H1 (cell line): Measurements from ENCODE around the gene SNRPA1. TPM values are rescaled to one million over a fixed set of nuclear protein-coding genes. Genes with fewer than 3 reads are reported as not detected.

Experiments
- CTCF ChIA-PET: fragments of 300-600 bp; sonication (Branson Sonifier 250); formaldehyde crosslinking; loops from one replicate; lab custom pipeline; 2021; ENCODE audit not compliant: partially characterized antibody; lab: Charles Lee
- POLR2A ChIA-PET: fragments of 300-600 bp; sonication (Branson Sonifier 250); formaldehyde crosslinking; loops from one replicate; lab custom pipeline; 2021; ENCODE audit warnings: inconsistent platforms; ENCODE audit not compliant: partially characterized antibody; lab: Charles Lee
- DNase-seq, 2 experiments: peaks; one replicate each; pipeline versions ENCODE4 v3.0.0 to v3.0.0-alpha.2; 2010 to 2022; ENCODE audit warnings: low spot score in 2 of 2, low read depth in 1 of 2, mixed read lengths in 1 of 2
- FAIRE-seq: peaks from 2 replicates; lab custom pipeline; 2011; peaks lifted over from hg19 to GRCh38; lab: Jason Lieb, UNC
- H2AFZ ChIP-seq: 2 replicates; pipeline ENCODE4 v1.8.1; 2012; ENCODE audit warnings: low read length, inconsistent platforms
- H2AK5ac ChIP-seq: 2 replicates; pipeline ENCODE4 v1.6.1; 2013; ENCODE audit warnings: low read depth, low read length
- H2BK120ac ChIP-seq: replicated peaks from 2 replicates; pipeline ENCODE3; 2013; ENCODE audit warnings: low read depth, low read length, inconsistent platforms
- H2BK12ac ChIP-seq: 2 replicates; pipeline ENCODE4 v1.6.1; 2013; ENCODE audit warnings: low read depth, low read length
- H2BK15ac ChIP-seq: 2 replicates; pipeline ENCODE4 v1.6.1; 2013; ENCODE audit warnings: low read length
- H2BK20ac ChIP-seq: 2 replicates; pipeline ENCODE4 v1.6.1; 2013; ENCODE audit warnings: low read length
- H2BK5ac ChIP-seq: 2 replicates; pipeline ENCODE4 v1.6.1; 2013; ENCODE audit warnings: low read depth, low read length
- H3K14ac ChIP-seq: 2 replicates; pipeline ENCODE4 v1.6.1; 2013; ENCODE audit warnings: inconsistent platforms; ENCODE audit not compliant: insufficient read length
- H3K18ac ChIP-seq: 2 replicates; pipeline ENCODE4 v1.6.1; 2013; ENCODE audit warnings: low read length; ENCODE audit errors: extremely low read depth
- H3K23ac ChIP-seq: 2 replicates; pipeline ENCODE4 v1.6.1; 2013; ENCODE audit warnings: inconsistent platforms; ENCODE audit not compliant: insufficient read length
- H3K23me2 ChIP-seq: 2 replicates; pipeline ENCODE4 v1.6.1; 2013; ENCODE audit warnings: low read depth, low read length
- H3K27ac ChIP-seq: 2 replicates; pipeline ENCODE4 v1.6.1; 2011; ENCODE audit warnings: low read depth, low read length, inconsistent platforms
- H3K27me3 ChIP-seq, 4 experiments: replicated peaks in 1 of 4; 1 replicate in 1 of 4; 2 replicates in 3 of 4; pipeline versions ENCODE4 v1.6.1 to v1.8.1; 2011 to 2013; ENCODE audit warnings: low read length in 3 of 4, mild to moderate bottlenecking in 3 of 4, inconsistent platforms in 2 of 4, mixed read lengths in 2 of 4, moderate library complexity in 1 of 4; ENCODE audit not compliant: control insufficient read depth in 3 of 4, insufficient read depth in 3 of 4; ENCODE audit errors: extremely low read depth in 1 of 4
- H3K36me3 ChIP-seq, 4 experiments: 2 replicates each; pipeline versions ENCODE4 v1.6.1 to v1.8.1; 2011 to 2013; ENCODE audit warnings: mild to moderate bottlenecking in 4 of 4, low read length in 3 of 4, moderate library complexity in 2 of 4, control low read depth in 1 of 4, inconsistent platforms in 1 of 4; ENCODE audit not compliant: insufficient read depth in 4 of 4, control insufficient read depth in 2 of 4
- H3K4ac ChIP-seq: replicated peaks from 2 replicates; pipeline ENCODE3; 2013; ENCODE audit warnings: low read length, low read depth, mixed read lengths, inconsistent platforms; ENCODE audit not compliant: insufficient read length
- H3K4me1 ChIP-seq, 4 experiments: replicated peaks in 1 of 4; 1 replicate in 1 of 4; 2 replicates in 3 of 4; pipeline versions ENCODE4 v1.6.1 to v1.8.1; 2011 to 2013; ENCODE audit warnings: low read length in 3 of 4, inconsistent platforms in 2 of 4, mixed read lengths in 1 of 4; ENCODE audit not compliant: insufficient read depth in 4 of 4, control insufficient read depth in 3 of 4
- H3K4me2 ChIP-seq, 2 experiments: 2 replicates each; pipeline versions ENCODE4 v1.6.1 to v1.8.1; 2011 to 2013; ENCODE audit warnings: low read depth in 2 of 2, low read length in 2 of 2, control low read depth in 1 of 2, inconsistent platforms in 1 of 2, mild to moderate bottlenecking in 1 of 2; ENCODE audit not compliant: insufficient read depth in 1 of 2
- H3K4me3 ChIP-seq, 4 experiments: fragments of 200-600, 300-600 bp in 1 of 4; sonication (generic), shearing (Covaris generic), sonication (Bioruptor Twin) in 1 of 4; 2 replicates each; pipeline versions ENCODE4 v1.5.1 to v1.8.1; 2011 to 2016; ENCODE audit warnings: low read length in 4 of 4, low read depth in 3 of 4, control low read depth in 2 of 4, inconsistent platforms in 2 of 4, mild to moderate bottlenecking in 2 of 4, mixed read lengths in 1 of 4, moderate library complexity in 1 of 4; ENCODE audit not compliant: insufficient read depth in 2 of 4; ENCODE audit errors: extremely low read depth in 1 of 4
- H3K56ac ChIP-seq: replicated peaks from 2 replicates; pipeline ENCODE3; 2013; ENCODE audit warnings: low read depth, mild to moderate bottlenecking, mixed read lengths, low read length, inconsistent platforms; ENCODE audit not compliant: insufficient read length
- H3K79me1 ChIP-seq: 2 replicates; pipeline ENCODE4 v1.6.1; 2013; ENCODE audit warnings: low read depth, low read length, control low read depth
- H3K79me2 ChIP-seq, 2 experiments: 2 replicates each; pipeline versions ENCODE4 v1.6.1 to v1.8.1; 2012 to 2013; ENCODE audit warnings: low read length in 2 of 2, mild to moderate bottlenecking in 2 of 2, inconsistent platforms in 1 of 2; ENCODE audit not compliant: insufficient read depth in 2 of 2, control insufficient read depth in 1 of 2
- H3K9ac ChIP-seq, 4 experiments: replicated peaks in 1 of 4; 1 replicate in 1 of 4; 2 replicates in 3 of 4; pipeline versions ENCODE4 v1.6.1 to v1.8.1; 2011 to 2013; ENCODE audit warnings: low read depth in 3 of 4, low read length in 3 of 4, control low read depth in 2 of 4, mild to moderate bottlenecking in 2 of 4, moderate library complexity in 2 of 4, inconsistent platforms in 1 of 4; ENCODE audit errors: extremely low read depth in 1 of 4
- H3K9me3 ChIP-seq, 2 experiments: 2 replicates each; pipeline versions ENCODE4 v1.6.1 to v1.8.1; 2012 to 2013; ENCODE audit warnings: mild to moderate bottlenecking in 2 of 2, moderate library complexity in 2 of 2, control low read depth in 1 of 2, inconsistent platforms in 1 of 2, low read depth in 1 of 2, low read length in 1 of 2, mixed read lengths in 1 of 2; ENCODE audit not compliant: insufficient read depth in 2 of 2
- H4K20me1 ChIP-seq, 2 experiments: replicated peaks in 1 of 2; 2 replicates each; pipeline versions ENCODE3 to v1.8.1; 2011 to 2013; ENCODE audit warnings: inconsistent platforms in 2 of 2, low read length in 2 of 2, mild to moderate bottlenecking in 1 of 2; ENCODE audit not compliant: insufficient read depth in 2 of 2, control insufficient read depth in 1 of 2
- H4K5ac ChIP-seq: 2 replicates; pipeline ENCODE4 v1.6.1; 2013; ENCODE audit warnings: low read length, low read depth, mixed read lengths, inconsistent platforms; ENCODE audit not compliant: insufficient read length
- H4K8ac ChIP-seq: 2 replicates; pipeline ENCODE4 v1.8.0; 2013; ENCODE audit warnings: mild to moderate bottlenecking, moderate library complexity, low read length, inconsistent platforms; ENCODE audit not compliant: insufficient read depth; ENCODE audit errors: extremely low read depth
- H4K91ac ChIP-seq: replicated peaks from 2 replicates; pipeline ENCODE3; 2013; ENCODE audit warnings: low read length, mixed read lengths, inconsistent platforms; ENCODE audit not compliant: insufficient read length
- CTCF ChIP-seq, 3 experiments: IDR thresholded peaks; 1 replicate in 2 of 3; 2 replicates in 1 of 3; pipeline versions ENCODE4 v1.5.1 to v1.6.1; 2011; ENCODE audit warnings: low read length in 3 of 3, mild to moderate bottlenecking in 3 of 3, inconsistent platforms in 2 of 3, low read depth in 1 of 3, moderate library complexity in 1 of 3; ENCODE audit not compliant: insufficient read depth in 1 of 3; ENCODE audit errors: control extremely low read depth in 1 of 3
- GABPA ChIP-seq: IDR thresholded peaks from 2 replicates; pipeline ENCODE4 v1.6.1; 2011; ENCODE audit warnings: mild to moderate bottlenecking, low read length, moderate library complexity, borderline replicate concordance; ENCODE audit not compliant: insufficient read depth
- MAFK ChIP-seq: IDR thresholded peaks from 2 replicates; pipeline ENCODE4 v1.6.1; 2012; ENCODE audit warnings: low read depth, mild to moderate bottlenecking, improper control_type of control experiment, low read length
- WGBS, 2 experiments: shearing (Covaris generic) in 1 of 2; methylation state at CpG; one replicate each; pipeline versions ENCODE4 v1.1.6 to v1.1.7; 2013 to 2015; ENCODE audit warnings: low lambda C conversion rate in 2 of 2, mixed read lengths in 2 of 2, inconsistent platforms in 1 of 2, low coverage in 1 of 2, missing lambda C conversion rate in 1 of 2; ENCODE audit not compliant: insufficient replicate concordance in 2 of 2, insufficient coverage in 1 of 2, insufficient read length in 1 of 2; ENCODE audit errors: extremely low coverage in 1 of 2, missing lambda C conversion rate in 1 of 2; 5-methylcytosine and 5-hydroxymethylcytosine counted together
- polyA plus RNA-seq, 7 experiments: library from polyadenylated mRNA; depleted of rRNA in 3 of 7; stranded (reverse) in 5 of 7; unstranded in 2 of 7; fragments of >200 nt in 5 of 7; fragments of 200-250 nt in 2 of 7; gene quantifications; 1 replicate in 5 of 7; 2 replicates in 1 of 7; 4 replicates in 1 of 7; pipeline versions ENCODE4 v1.2.1 to v1.2.3, GENCODE V29; 2011 to 2013; ENCODE audit warnings: missing spikeins in 2 of 7, mixed read lengths in 2 of 7
- total RNA-seq: library from RNA; stranded (reverse); fragmentation: NEBNext Ultra II Directional; extraction: Animal tissue kit (Norgen Biotek cat#: 25700); gene quantifications from 2 replicates; pipeline ENCODE4 v1.2.1, GENCODE V29; 2021
- TF ChIP-seq, protein P1 (sequence below): IDR thresholded peaks from 2 replicates; pipeline ENCODE4 v1.6.1; 2012; ENCODE audit warnings: inconsistent platforms
- TF ChIP-seq, protein P2 (sequence below): IDR thresholded peaks from 2 replicates; pipeline ENCODE4 v1.6.1; 2011; ENCODE audit warnings: low read length, improper control_type of control experiment

SNRPA1 gene
- total and polyA plus RNA-seq, 2 of the 8 experiments (the other 6 are each of a cell fraction or from before 2014, with no cell fraction given) = 140 to 221 TPM

- peaks cover 25 to 31% of the 10 kb centered on the region in 2 experiments for H3K79me2 ChIP-seq
- 88% methylated on average over 9 of the region's 9 CpGs; no CpG with 5 or more reads in 1 of the 2 experiments for WGBS, 2 experiments
- no peak overlapping the region for H2BK5ac ChIP-seq
- no peaks in the 10 kb centered on the region for H3K9me3 ChIP-seq
- no peak for FAIRE-seq
- no peak overlapping the region for H2AFZ ChIP-seq
- no peak overlapping the region for H2BK15ac ChIP-seq
- peaks cover 6% of the 10 kb centered on the region for H3K79me1 ChIP-seq
- peak overlapping the region in 2 of 4 experiments; percentile 93 to 94; a peak in 1 of 8 replicates for H3K4me3 ChIP-seq
- no peak overlapping the region for H4K91ac ChIP-seq
- no peaks in the 10 kb centered on the region; a peak in 2 of 8 replicates for H3K36me3 ChIP-seq
- ChIA-PET CTCF (interaction anchor here (0.6 to 2.4 kb wide), 8 partner anchors 7 to 345 kb away, joined by 3 to 15 read pairs (median 6); no protein-coding TSS in a partner anchor), POLR2A (interaction anchor here (0.7 to 1.1 kb wide), 2 partner anchors 10 to 340 kb away, joined by 3 to 4 read pairs; no protein-coding TSS in a partner anchor)
- no peak overlapping the region for H2BK120ac ChIP-seq
- no peak overlapping the region for H2AK5ac ChIP-seq
- no peak overlapping the region for H3K14ac ChIP-seq
- no peak overlapping the region for H2BK20ac ChIP-seq
- peaks cover 6% of the 10 kb centered on the region; the same call in 1 of the 2 replicates for H3K23me2 ChIP-seq
- peaks cover 7 to 11% of the 10 kb centered on the region in 2 experiments for H4K20me1 ChIP-seq
- peaks cover 3 to 5% (median 4%) of the 10 kb centered on the region in 4 experiments; a peak in 4 of 7 replicates for H3K4me1 ChIP-seq
- no peak overlapping the region for H3K4ac ChIP-seq
- H3K9ac ChIP-seq = no peak overlapping the region
- H3K18ac ChIP-seq = no peak overlapping the region
- H4K8ac ChIP-seq = no peak overlapping the region
- no peak overlapping the region for H3K27ac ChIP-seq
- H4K5ac ChIP-seq = no peak overlapping the region
- H2BK12ac ChIP-seq = no peak overlapping the region
- no peaks in the 10 kb centered on the region for H3K27me3 ChIP-seq
- peak overlapping the region in 1 of 2 experiments; percentile 72; a peak in 1 of 4 replicates for H3K4me2 ChIP-seq
- no peak overlapping the region for H3K56ac ChIP-seq
- H3K23ac ChIP-seq = no peak overlapping the region
- no peak for DNase-seq
- no peak for TF ChIP-seq MAFK
- TF ChIP-seq CTCF (IDR thresholded peaks at IDR 0.05; ENCODE audit: control extremely low read depth in 1 of 3, insufficient read depth in 1 of 3, low read depth in 1 of 3, low read length in 3 of 3) = no peak
- TF ChIP-seq, protein P1, sequence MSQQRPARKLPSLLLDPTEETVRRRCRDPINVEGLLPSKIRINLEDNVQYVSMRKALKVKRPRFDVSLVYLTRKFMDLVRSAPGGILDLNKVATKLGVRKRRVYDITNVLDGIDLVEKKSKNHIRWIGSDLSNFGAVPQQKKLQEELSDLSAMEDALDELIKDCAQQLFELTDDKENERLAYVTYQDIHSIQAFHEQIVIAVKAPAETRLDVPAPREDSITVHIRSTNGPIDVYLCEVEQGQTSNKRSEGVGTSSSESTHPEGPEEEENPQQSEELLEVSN = no peak
- no peak for TF ChIP-seq GABPA
- TF ChIP-seq, protein P2, sequence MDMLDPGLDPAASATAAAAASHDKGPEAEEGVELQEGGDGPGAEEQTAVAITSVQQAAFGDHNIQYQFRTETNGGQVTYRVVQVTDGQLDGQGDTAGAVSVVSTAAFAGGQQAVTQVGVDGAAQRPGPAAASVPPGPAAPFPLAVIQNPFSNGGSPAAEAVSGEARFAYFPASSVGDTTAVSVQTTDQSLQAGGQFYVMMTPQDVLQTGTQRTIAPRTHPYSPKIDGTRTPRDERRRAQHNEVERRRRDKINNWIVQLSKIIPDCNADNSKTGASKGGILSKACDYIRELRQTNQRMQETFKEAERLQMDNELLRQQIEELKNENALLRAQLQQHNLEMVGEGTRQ = no peak
Measured at GRCh38 chr15:101296418-101297405, 1.7 kb upstream of the SNRPA1 start.
